Islet precursor cell (in vitro differentiated cells): ENCODE data around the gene NEUROD1.

Experiments used
- DNase-seq: peaks from one replicate; pipeline ENCODE4 v3.0.0-alpha.2; 2018

The NEUROD1 gene

GRCh38 chr2:181632733-181633401, 47.5 kb downstream of the NEUROD1 start:
- no peak for DNase-seq

- no peak for DNase-seq
Measured at GRCh38 chr2:181628590-181629585, 51.4 kb downstream of the NEUROD1 start.

- no peak for DNase-seq
Measured at GRCh38 chr2:181627545-181627944, 52.8 kb downstream of the NEUROD1 start.

- no peak for DNase-seq
Measured at GRCh38 chr2:181626671-181627070, 53.6 kb downstream of the NEUROD1 start.
